ENCODE data around the gene TSC22D2. TPM values are rescaled to one million over a fixed set of nuclear protein-coding genes. Genes with fewer than 3 reads are reported as not detected.

TSC22D2 gene
- total RNA-seq, 1 experiment from 2014 or later = 20.0 TPM

GRCh38 chr3:150401285-150401684, 6.8 kb upstream of the TSC22D2 start:
- Histone ChIP-seq H4K20me1 (ENCODE audit: insufficient read depth) (no peaks in the 10 kb centered on the region), H3K79me2 (ENCODE audit: insufficient read depth, low read length) (no peaks in the 10 kb centered on the region), H3K4me1 (ENCODE audit: control insufficient read depth in 1 of 2, insufficient read depth in 2 of 2, low read length in 2 of 2) (peaks cover 0 to 6% of the 10 kb centered on the region in 2 experiments; a peak in 2 of 4 replicates), H3K36me3 (ENCODE audit: control insufficient read depth in 1 of 2, insufficient read depth in 2 of 2, low read length in 2 of 2) (no peaks in the 10 kb centered on the region), H3K9me2 (ENCODE audit: insufficient read depth) (no peaks in the 10 kb centered on the region), H2AFZ (ENCODE audit: low read depth, low read length, poor library complexity, severe bottlenecking) (no peak overlapping the region), H3K4me3 (replicated peaks in 1 of 2; ENCODE audit: low read depth in 1 of 2, low read length in 2 of 2) (no peak overlapping the region), H3K9me3 (ENCODE audit: control insufficient read depth in 1 of 2, insufficient read depth in 1 of 2, low read depth in 1 of 2, low read length in 2 of 2) (no peaks in the 10 kb centered on the region), H3K27ac (ENCODE audit: low read depth, low read length) (no peak overlapping the region), H3K27me3 (ENCODE audit: insufficient read depth, low read length) (no peaks in the 10 kb centered on the region), H3K4me2 (ENCODE audit: low read length) (no peak overlapping the region), H3K9ac (ENCODE audit: low read length) (no peak overlapping the region)
- ATAC-seq = no peak
- ChIA-PET CTCF (no interaction called here), RAD21 (ENCODE audit: low non-redundant PET in 1 of 2, low total read pairs in 2 of 2, uncharacterized antibody in 2 of 2, unreplicated experiment in 2 of 2) (no interaction called here), POLR2A (no interaction called here)
- intact Hi-C loops (cut with micrococcal nuclease) = no loop called here
- DNase-seq (ENCODE audit: low read depth, low spot score) = no peak
- no TSS peak for BruUV-seq (replicated peaks)
- TF ChIP-seq ZFX (IDR thresholded peaks at IDR 0.05) = no peak
- TF ChIP-seq CEBPB (IDR thresholded peaks at IDR 0.05; ENCODE audit: low read depth) = no peak

GRCh38 chr3:150402217-150402616, 5.9 kb upstream of the TSC22D2 start:
- Histone ChIP-seq H3K27ac (ENCODE audit: low read depth, low read length) (no peak overlapping the region), H3K27me3 (ENCODE audit: insufficient read depth, low read length) (no peaks in the 10 kb centered on the region), H3K79me2 (ENCODE audit: insufficient read depth, low read length) (no peaks in the 10 kb centered on the region), H3K9me2 (ENCODE audit: insufficient read depth) (no peaks in the 10 kb centered on the region), H2AFZ (ENCODE audit: low read depth, low read length, poor library complexity, severe bottlenecking) (no peak overlapping the region), H3K4me3 (replicated peaks in 1 of 2; ENCODE audit: low read depth in 1 of 2, low read length in 2 of 2) (no peak overlapping the region), H3K9ac (ENCODE audit: low read length) (no peak overlapping the region), H3K36me3 (ENCODE audit: control insufficient read depth in 1 of 2, insufficient read depth in 2 of 2, low read length in 2 of 2) (no peaks in the 10 kb centered on the region), H3K9me3 (ENCODE audit: control insufficient read depth in 1 of 2, insufficient read depth in 1 of 2, low read depth in 1 of 2, low read length in 2 of 2) (no peaks in the 10 kb centered on the region), H3K4me2 (ENCODE audit: low read length) (no peak overlapping the region), H3K4me1 (ENCODE audit: control insufficient read depth in 1 of 2, insufficient read depth in 2 of 2, low read length in 2 of 2) (peaks cover 0 to 7% of the 10 kb centered on the region in 2 experiments; a peak in 2 of 4 replicates), H4K20me1 (ENCODE audit: insufficient read depth) (no peaks in the 10 kb centered on the region)
- ChIA-PET RAD21 (ENCODE audit: low non-redundant PET in 1 of 2, low total read pairs in 2 of 2, uncharacterized antibody in 2 of 2, unreplicated experiment in 2 of 2) (no interaction called here), CTCF (no interaction called here), POLR2A (no interaction called here)
- intact Hi-C loops (cut with micrococcal nuclease) = no loop called here
- ATAC-seq (no peak), DNase-seq (ENCODE audit: low read depth, low spot score) (no peak)
- no TSS peak for BruUV-seq (replicated peaks)
- TF ChIP-seq REST (IDR thresholded peaks at IDR 0.05; ENCODE audit: low read depth) = no peak
- no peak for TF ChIP-seq YY1 (IDR thresholded peaks at IDR 0.05; ENCODE audit: extremely low read depth, insufficient replicate concordance, low read depth, low read length)
- no peak for TF ChIP-seq ZBTB33 (IDR thresholded peaks at IDR 0.05; ENCODE audit: extremely low read depth, insufficient replicate concordance, low read length)
- TF ChIP-seq EGR1 (IDR thresholded peaks at IDR 0.05; ENCODE audit: low read depth) = no peak
- TF ChIP-seq ATF3 (IDR thresholded peaks at IDR 0.05) = no peak
- no peak for TF ChIP-seq EZH2phosphoT487 (IDR thresholded peaks at IDR 0.05; ENCODE audit: borderline replicate concordance)
- TF ChIP-seq ZNF274 (IDR thresholded peaks at IDR 0.05; ENCODE audit: low read depth, low read length) = no peak
- no peak for TF ChIP-seq EZH2 (IDR thresholded peaks at IDR 0.05)
- TF ChIP-seq RAD21 (IDR thresholded peaks at IDR 0.05; ENCODE audit: low read depth) = no peak
- TF ChIP-seq ZFX (IDR thresholded peaks at IDR 0.05) = no peak
- TF ChIP-seq CEBPB (IDR thresholded peaks at IDR 0.05; ENCODE audit: low read depth) = no peak
- TF ChIP-seq POLR2A (IDR thresholded peaks at IDR 0.05; ENCODE audit: borderline replicate concordance, extremely low read depth, insufficient read depth, insufficient read length) = no peak
- TF ChIP-seq ELF1 (IDR thresholded peaks at IDR 0.05; ENCODE audit: borderline replicate concordance, low read depth) = no peak
- TF ChIP-seq JUND (IDR thresholded peaks at IDR 0.05) = no peak
- no peak for TF ChIP-seq SIN3A (IDR thresholded peaks at IDR 0.05; ENCODE audit: low read depth)
- TF ChIP-seq SP1 (IDR thresholded peaks at IDR 0.05; ENCODE audit: low read depth) = no peak
- TF ChIP-seq TCF7L2 (IDR thresholded peaks at IDR 0.05; ENCODE audit: borderline replicate concordance, extremely low read depth, insufficient read depth, insufficient read length) = no peak
- no peak for TF ChIP-seq FOSL1 (IDR thresholded peaks at IDR 0.05; ENCODE audit: low read depth)

All from HCT116 (cell line).